ENCODE results near the gene FOCAD. TPM values are rescaled to one million over a fixed set of nuclear protein-coding genes. Genes with fewer than 3 reads are reported as not detected.

The FOCAD gene
- total and polyA plus RNA-seq, 10 of the 15 experiments (the other 5 are each of a cell fraction or from before 2014, with no cell fraction given) = 13.7 to 93.0 (median 41.8) TPM

DNA sequence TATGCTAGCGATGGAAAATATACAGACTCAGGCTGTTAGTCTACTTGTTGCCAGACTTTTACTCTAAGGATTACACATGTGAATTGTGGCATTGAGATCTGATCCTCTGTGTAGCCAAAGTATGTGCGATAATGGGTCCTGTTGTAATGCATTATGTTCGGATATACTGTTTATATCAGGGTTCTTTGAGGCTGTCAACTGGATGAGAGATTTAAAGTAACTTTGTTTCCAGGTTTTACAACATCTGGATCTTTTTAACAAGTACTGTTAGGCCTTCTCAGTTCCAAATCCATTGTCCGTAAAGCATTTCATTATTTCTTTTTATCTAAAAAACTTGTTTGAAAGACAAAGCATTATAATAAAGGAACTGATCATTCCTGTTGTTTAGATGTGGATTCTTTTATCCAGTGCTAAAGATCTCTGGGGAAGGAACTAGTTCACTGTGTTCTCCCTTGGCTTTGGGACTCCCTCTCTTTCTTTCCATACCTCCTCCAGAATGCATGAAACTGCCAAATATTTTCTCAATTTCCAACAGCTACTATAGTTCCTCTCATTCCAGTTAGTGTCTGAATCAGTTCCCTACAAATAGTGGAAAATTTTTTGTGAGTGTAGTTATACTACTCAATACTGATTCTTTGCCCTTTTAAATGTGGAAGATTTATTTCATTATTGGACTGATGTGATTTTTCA, 278.6 kb downstream of the FOCAD start:
- ATAC-seq (no peak), DNase-seq (ENCODE audit: low read depth, low spot score) (no peak), FAIRE-seq (no peak)
- no peak overlapping the region for H3K27ac ChIP-seq (ENCODE audit: control insufficient read depth, insufficient read depth)
- SMC1A ChIA-PET (ENCODE audit: uncharacterized antibody, unreplicated experiment) = interaction anchor here (1.6 kb wide), 1 partner anchor 10 kb away, joined by 4 read pairs; no protein-coding TSS in a partner anchor
- H3K4me3 ChIP-seq = no peak overlapping the region
- in situ Hi-C loops (cut with MboI) = no loop called here
- intact Hi-C loops (cut with micrococcal nuclease; ENCODE audit: unreplicated experiment) = no loop called here
- no peaks in the 10 kb centered on the region for H3K79me2 ChIP-seq (ENCODE audit: control insufficient read depth, insufficient read depth, low read length)
- RAD21 ChIA-PET (ENCODE audit: unreplicated experiment) = no interaction called here
- peaks cover 0 to 4% of the 10 kb centered on the region in 2 experiments; a peak in 1 of 4 replicates for H3K36me3 ChIP-seq (ENCODE audit: control insufficient read depth in 2 of 2, insufficient read depth in 2 of 2, low read length in 1 of 2)
- H3K9me3 ChIP-seq (replicated peaks; ENCODE audit: control insufficient read depth, insufficient read depth, low read length) = no peaks in the 10 kb centered on the region
- H3K4me1 ChIP-seq (ENCODE audit: control insufficient read depth, insufficient read depth, low read length) = no peaks in the 10 kb centered on the region; the same call in 1 of the 2 replicates
- H3K4me2 ChIP-seq (ENCODE audit: control insufficient read depth, insufficient read depth) = no peak overlapping the region
- H3K9ac ChIP-seq (ENCODE audit: control insufficient read depth, insufficient read depth, low read length) = no peak overlapping the region
- CTCF ChIA-PET = interaction anchor here (1.2 kb wide), 1 partner anchor 21 kb away, joined by 4 read pairs; no protein-coding TSS in a partner anchor
- POLR2A ChIA-PET = no interaction called here
- H3K27me3 ChIP-seq (replicated peaks in 1 of 2; ENCODE audit: control insufficient read depth in 2 of 2, insufficient read depth in 2 of 2, low read length in 1 of 2) = no peaks in the 10 kb centered on the region
- BruUV-seq (replicated peaks) = no TSS peak
- TF ChIP-seq CHD2 (IDR thresholded peaks at IDR 0.05; ENCODE audit: borderline replicate concordance, low read depth, low read length) = no peak
- TF ChIP-seq, protein P1, sequence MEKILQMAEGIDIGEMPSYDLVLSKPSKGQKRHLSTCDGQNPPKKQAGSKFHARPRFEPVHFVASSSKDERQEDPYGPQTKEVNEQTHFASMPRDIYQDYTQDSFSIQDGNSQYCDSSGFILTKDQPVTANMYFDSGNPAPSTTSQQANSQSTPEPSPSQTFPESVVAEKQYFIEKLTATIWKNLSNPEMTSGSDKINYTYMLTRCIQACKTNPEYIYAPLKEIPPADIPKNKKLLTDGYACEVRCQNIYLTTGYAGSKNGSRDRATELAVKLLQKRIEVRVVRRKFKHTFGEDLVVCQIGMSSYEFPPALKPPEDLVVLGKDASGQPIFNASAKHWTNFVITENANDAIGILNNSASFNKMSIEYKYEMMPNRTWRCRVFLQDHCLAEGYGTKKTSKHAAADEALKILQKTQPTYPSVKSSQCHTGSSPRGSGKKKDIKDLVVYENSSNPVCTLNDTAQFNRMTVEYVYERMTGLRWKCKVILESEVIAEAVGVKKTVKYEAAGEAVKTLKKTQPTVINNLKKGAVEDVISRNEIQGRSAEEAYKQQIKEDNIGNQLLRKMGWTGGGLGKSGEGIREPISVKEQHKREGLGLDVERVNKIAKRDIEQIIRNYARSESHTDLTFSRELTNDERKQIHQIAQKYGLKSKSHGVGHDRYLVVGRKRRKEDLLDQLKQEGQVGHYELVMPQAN (conservative IDR thresholded peaks at IDR 0.05) = no peak
- TF ChIP-seq SMAD5 (IDR thresholded peaks at IDR 0.05; ENCODE audit: low read depth) = no peak
- no peak for TF ChIP-seq HDGF (IDR thresholded peaks at IDR 0.05)
- no peak for TF ChIP-seq CBFB (IDR thresholded peaks at IDR 0.05; ENCODE audit: low read depth)
- no peak for TF ChIP-seq ESRRA (IDR thresholded peaks at IDR 0.05; ENCODE audit: low read length)
- TF ChIP-seq, protein P2, sequence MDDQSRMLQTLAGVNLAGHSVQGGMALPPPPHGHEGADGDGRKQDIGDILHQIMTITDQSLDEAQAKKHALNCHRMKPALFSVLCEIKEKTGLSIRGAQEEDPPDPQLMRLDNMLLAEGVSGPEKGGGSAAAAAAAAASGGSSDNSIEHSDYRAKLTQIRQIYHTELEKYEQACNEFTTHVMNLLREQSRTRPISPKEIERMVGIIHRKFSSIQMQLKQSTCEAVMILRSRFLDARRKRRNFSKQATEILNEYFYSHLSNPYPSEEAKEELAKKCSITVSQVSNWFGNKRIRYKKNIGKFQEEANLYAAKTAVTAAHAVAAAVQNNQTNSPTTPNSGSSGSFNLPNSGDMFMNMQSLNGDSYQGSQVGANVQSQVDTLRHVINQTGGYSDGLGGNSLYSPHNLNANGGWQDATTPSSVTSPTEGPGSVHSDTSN (IDR thresholded peaks at IDR 0.05; ENCODE audit: insufficient replicate concordance, low read depth, low read length) = no peak
- no peak for TF ChIP-seq MEF2A (IDR thresholded peaks at IDR 0.05; ENCODE audit: insufficient read depth, low read depth, low read length)
- TF ChIP-seq HDAC2 (IDR thresholded peaks at IDR 0.05) = no peak
- TF ChIP-seq BACH1 (IDR thresholded peaks at IDR 0.05; ENCODE audit: borderline replicate concordance) = no peak
- TF ChIP-seq, protein P3, sequence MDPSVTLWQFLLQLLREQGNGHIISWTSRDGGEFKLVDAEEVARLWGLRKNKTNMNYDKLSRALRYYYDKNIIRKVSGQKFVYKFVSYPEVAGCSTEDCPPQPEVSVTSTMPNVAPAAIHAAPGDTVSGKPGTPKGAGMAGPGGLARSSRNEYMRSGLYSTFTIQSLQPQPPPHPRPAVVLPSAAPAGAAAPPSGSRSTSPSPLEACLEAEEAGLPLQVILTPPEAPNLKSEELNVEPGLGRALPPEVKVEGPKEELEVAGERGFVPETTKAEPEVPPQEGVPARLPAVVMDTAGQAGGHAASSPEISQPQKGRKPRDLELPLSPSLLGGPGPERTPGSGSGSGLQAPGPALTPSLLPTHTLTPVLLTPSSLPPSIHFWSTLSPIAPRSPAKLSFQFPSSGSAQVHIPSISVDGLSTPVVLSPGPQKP (IDR thresholded peaks at IDR 0.05; ENCODE audit: low read depth, low read length) = no peak
- TF ChIP-seq SUPT20H (IDR thresholded peaks at IDR 0.05; ENCODE audit: borderline replicate concordance, control insufficient read depth, low read depth, low read length) = no peak
- TF ChIP-seq, protein P4, sequence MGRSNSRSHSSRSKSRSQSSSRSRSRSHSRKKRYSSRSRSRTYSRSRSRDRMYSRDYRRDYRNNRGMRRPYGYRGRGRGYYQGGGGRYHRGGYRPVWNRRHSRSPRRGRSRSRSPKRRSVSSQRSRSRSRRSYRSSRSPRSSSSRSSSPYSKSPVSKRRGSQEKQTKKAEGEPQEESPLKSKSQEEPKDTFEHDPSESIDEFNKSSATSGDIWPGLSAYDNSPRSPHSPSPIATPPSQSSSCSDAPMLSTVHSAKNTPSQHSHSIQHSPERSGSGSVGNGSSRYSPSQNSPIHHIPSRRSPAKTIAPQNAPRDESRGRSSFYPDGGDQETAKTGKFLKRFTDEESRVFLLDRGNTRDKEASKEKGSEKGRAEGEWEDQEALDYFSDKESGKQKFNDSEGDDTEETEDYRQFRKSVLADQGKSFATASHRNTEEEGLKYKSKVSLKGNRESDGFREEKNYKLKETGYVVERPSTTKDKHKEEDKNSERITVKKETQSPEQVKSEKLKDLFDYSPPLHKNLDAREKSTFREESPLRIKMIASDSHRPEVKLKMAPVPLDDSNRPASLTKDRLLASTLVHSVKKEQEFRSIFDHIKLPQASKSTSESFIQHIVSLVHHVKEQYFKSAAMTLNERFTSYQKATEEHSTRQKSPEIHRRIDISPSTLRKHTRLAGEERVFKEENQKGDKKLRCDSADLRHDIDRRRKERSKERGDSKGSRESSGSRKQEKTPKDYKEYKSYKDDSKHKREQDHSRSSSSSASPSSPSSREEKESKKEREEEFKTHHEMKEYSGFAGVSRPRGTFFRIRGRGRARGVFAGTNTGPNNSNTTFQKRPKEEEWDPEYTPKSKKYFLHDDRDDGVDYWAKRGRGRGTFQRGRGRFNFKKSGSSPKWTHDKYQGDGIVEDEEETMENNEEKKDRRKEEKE (IDR thresholded peaks at IDR 0.05) = no peak
- TF ChIP-seq RAD21 (IDR thresholded peaks at IDR 0.05; ENCODE audit: insufficient read depth, low read depth, low read length) = no peak
- TF ChIP-seq ZNF622 (IDR thresholded peaks at IDR 0.05) = no peak
- no peak for TF ChIP-seq RCOR1 (conservative IDR thresholded peaks at IDR 0.05; ENCODE audit: low read depth, low read length)
- TF ChIP-seq NFYB (IDR thresholded peaks at IDR 0.05; ENCODE audit: insufficient read depth, low read depth, low read length) = no peak
- no peaks in the 10 kb centered on the region for H4K20me1 ChIP-seq (ENCODE audit: control insufficient read depth, insufficient read depth)
- 97% methylated on average over 4 of the region's 4 CpGs for WGBS (ENCODE audit: insufficient coverage, insufficient replicate concordance, low lambda C conversion rate, missing lambda C conversion rate)
- H2AFZ ChIP-seq (ENCODE audit: control insufficient read depth, low read depth, low read length) = no peak overlapping the region
